ENCODE measurements around the gene CYP3A7.

GRCh38 chr7:99734987-99735386 lies at the start of gene CYP3A7:
- TF ChIP-seq FOXA1 (IDR thresholded peaks at IDR 0.05) (no peak), BHLHE40 (IDR thresholded peaks at IDR 0.05; ENCODE audit: borderline replicate concordance) (no peak), FOXM1 (IDR thresholded peaks at IDR 0.05; ENCODE audit: borderline replicate concordance) (no peak), FOXK2 (IDR thresholded peaks at IDR 0.05) (no peak), SUZ12 (IDR thresholded peaks at IDR 0.05) (no peak), ARNT (IDR thresholded peaks at IDR 0.05) (no peak), ELF4 (IDR thresholded peaks at IDR 0.05) (no peak), LEF1 (IDR thresholded peaks at IDR 0.05; ENCODE audit: borderline replicate concordance) (no peak), TARDBP (IDR thresholded peaks at IDR 0.05) (no peak)

All from HEK293T (cell line).